Breast epithelium (tissue), 3 donors: ENCODE data around the gene SYNPO2.

Experiments
- POLR2A ChIP-seq: fragments of 450-650 bp; IDR thresholded peaks from one replicate; pipeline ENCODE4 v1.6.1; 2016; ENCODE audit warnings: antibody characterized with exemption, mild to moderate bottlenecking, moderate library complexity
- TF ChIP-seq, protein P1 (sequence below), 3 donors: fragments of 450-650 bp; IDR thresholded peaks; one replicate each; pipeline ENCODE4 v1.5.1; 2016 to 2017; ENCODE audit warnings: antibody characterized with exemption in 3 of 3, mild to moderate bottlenecking in 3 of 3, moderate library complexity in 3 of 3

DNA sequence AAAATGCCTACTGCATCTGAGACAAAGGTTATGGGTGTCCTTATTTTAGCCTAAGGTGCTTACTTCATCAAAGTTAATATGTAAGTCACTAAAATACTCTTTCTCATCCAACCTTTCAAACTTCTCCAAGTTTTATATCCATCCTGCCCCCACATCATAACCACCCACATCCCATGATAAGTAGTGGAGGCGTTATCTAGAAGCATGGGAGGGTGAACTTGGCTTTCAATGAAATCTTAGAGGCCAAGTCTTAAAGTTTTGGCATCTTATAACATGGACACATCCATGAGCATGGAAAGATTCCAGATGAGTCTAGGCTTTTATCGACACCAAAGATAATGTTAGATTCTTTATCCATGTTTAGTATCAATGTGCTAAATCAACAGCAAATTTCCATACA, 29.9 kb upstream of the SYNPO2 start:
- TF ChIP-seq, protein P1, sequence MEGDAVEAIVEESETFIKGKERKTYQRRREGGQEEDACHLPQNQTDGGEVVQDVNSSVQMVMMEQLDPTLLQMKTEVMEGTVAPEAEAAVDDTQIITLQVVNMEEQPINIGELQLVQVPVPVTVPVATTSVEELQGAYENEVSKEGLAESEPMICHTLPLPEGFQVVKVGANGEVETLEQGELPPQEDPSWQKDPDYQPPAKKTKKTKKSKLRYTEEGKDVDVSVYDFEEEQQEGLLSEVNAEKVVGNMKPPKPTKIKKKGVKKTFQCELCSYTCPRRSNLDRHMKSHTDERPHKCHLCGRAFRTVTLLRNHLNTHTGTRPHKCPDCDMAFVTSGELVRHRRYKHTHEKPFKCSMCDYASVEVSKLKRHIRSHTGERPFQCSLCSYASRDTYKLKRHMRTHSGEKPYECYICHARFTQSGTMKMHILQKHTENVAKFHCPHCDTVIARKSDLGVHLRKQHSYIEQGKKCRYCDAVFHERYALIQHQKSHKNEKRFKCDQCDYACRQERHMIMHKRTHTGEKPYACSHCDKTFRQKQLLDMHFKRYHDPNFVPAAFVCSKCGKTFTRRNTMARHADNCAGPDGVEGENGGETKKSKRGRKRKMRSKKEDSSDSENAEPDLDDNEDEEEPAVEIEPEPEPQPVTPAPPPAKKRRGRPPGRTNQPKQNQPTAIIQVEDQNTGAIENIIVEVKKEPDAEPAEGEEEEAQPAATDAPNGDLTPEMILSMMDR (IDR thresholded peaks at IDR 0.05): no peak
- no peak for TF ChIP-seq POLR2A
